ENCODE data around the gene NTRK3.

- TF ChIP-seq CTCF (IDR thresholded peaks at IDR 0.05; ENCODE audit: insufficient read depth, low read length) (no peak), POLR2AphosphoS5 (IDR thresholded peaks at IDR 0.05; ENCODE audit: low read depth) (no peak)
Observed at GRCh38 chr15:87907676-87908446, 348.7 kb downstream of the NTRK3 start.
